ENCODE measurements around the gene MEIS2. TPM values are rescaled to one million over a fixed set of nuclear protein-coding genes. Genes with fewer than 3 reads are reported as not detected.

The MEIS2 gene
- total RNA-seq, 1 experiment from 2014 or later = 17.5 TPM

GRCh38 chr15:37102305-37103162, 2.2 kb upstream of the MEIS2 start:
- Histone ChIP-seq H4K20me1 (ENCODE audit: low read length) (no peaks in the 10 kb centered on the region), H3K9me3 (ENCODE audit: low read length) (no peaks in the 10 kb centered on the region), H3K4me1 (ENCODE audit: insufficient read depth, low read length) (peaks cover 13% of the 10 kb centered on the region; the same call in 1 of the 2 replicates), H3K79me2 (ENCODE audit: low read length) (peaks cover 22% of the 10 kb centered on the region), H3K27ac (ENCODE audit: low read length) (no peak overlapping the region), H2AFZ (ENCODE audit: low read length) (peak overlapping the region; percentile 80), H3F3A (ENCODE audit: low read length, unreplicated experiment) (no peaks in the 10 kb centered on the region), H3K36me3 (ENCODE audit: low read depth, low read length) (no peaks in the 10 kb centered on the region), H3K4me3 (ENCODE audit: low read length) (peak overlapping the region; percentile 77), H3K27me3 (ENCODE audit: low read length) (no peaks in the 10 kb centered on the region), H3K4me2 (ENCODE audit: low read length) (peak overlapping the region; percentile 95), H3K9me2 (replicated peaks; ENCODE audit: low read length) (no peaks in the 10 kb centered on the region), H3K9ac (ENCODE audit: low read length) (peak overlapping the region; percentile 18; the same call in 1 of the 2 replicates)
- CTCF ChIA-PET = no interaction called here
- DNase-seq = peak; percentile 24
- no peak for ATAC-seq
- no peak for TF ChIP-seq CTCF (conservative IDR thresholded peaks at IDR 0.05; ENCODE audit: low read depth, low read length)
- no peak for TF ChIP-seq EZH2phosphoT487 (IDR thresholded peaks at IDR 0.05; ENCODE audit: borderline replicate concordance, low read length)
- no peak for TF ChIP-seq EZH2 (IDR thresholded peaks at IDR 0.05; ENCODE audit: low read length, unreplicated experiment)
- intact Hi-C loops (cut with micrococcal nuclease) = loop anchor here (10.0 kb wide), 1 partner anchor 598 kb away; no protein-coding TSS in a partner anchor
- BruUV-seq (replicated peaks) = no TSS peak
- POLR2A ChIA-PET (ENCODE audit: unreplicated experiment) = no interaction called here

GRCh38 chr15:37101980-37102304, 1.6 kb upstream of the MEIS2 start:
- H3F3A ChIP-seq (ENCODE audit: low read length, unreplicated experiment) = no peaks in the 10 kb centered on the region
- peaks cover 28% of the 10 kb centered on the region for H3K79me2 ChIP-seq (ENCODE audit: low read length)
- peak overlapping the region; percentile 81 for H3K9ac ChIP-seq (ENCODE audit: low read length)
- no TSS peak for BruUV-seq (replicated peaks)
- no peaks in the 10 kb centered on the region for H3K9me2 ChIP-seq (replicated peaks; ENCODE audit: low read length)
- H3K27me3 ChIP-seq (ENCODE audit: low read length) = no peaks in the 10 kb centered on the region
- peak overlapping the region; percentile 93 for H3K4me3 ChIP-seq (ENCODE audit: low read length)
- ChIA-PET POLR2A (ENCODE audit: unreplicated experiment) (interaction anchor here (0.6 kb wide), 1 partner anchor 777 kb away, joined by 3 read pairs; no protein-coding TSS in a partner anchor), CTCF (interaction anchor here (1.3 kb wide), 1 partner anchor 218 kb away, joined by 12 read pairs; no protein-coding TSS in a partner anchor)
- H3K27ac ChIP-seq (ENCODE audit: low read length) = peak overlapping the region; percentile 81
- peak overlapping the region; percentile 99 for H2AFZ ChIP-seq (ENCODE audit: low read length)
- H3K4me1 ChIP-seq (ENCODE audit: insufficient read depth, low read length) = peaks cover 19% of the 10 kb centered on the region; the same call in 1 of the 2 replicates
- TF ChIP-seq EZH2phosphoT487 (IDR thresholded peaks at IDR 0.05; ENCODE audit: borderline replicate concordance, low read length) (no peak), CTCF (conservative IDR thresholded peaks at IDR 0.05; ENCODE audit: low read depth, low read length) (no peak), EZH2 (IDR thresholded peaks at IDR 0.05; ENCODE audit: low read length, unreplicated experiment) (no peak)
- no peaks in the 10 kb centered on the region for H3K36me3 ChIP-seq (ENCODE audit: low read depth, low read length)
- peak overlapping the region; percentile 97 for H3K4me2 ChIP-seq (ENCODE audit: low read length)
- no peaks in the 10 kb centered on the region for H4K20me1 ChIP-seq (ENCODE audit: low read length)
- ATAC-seq (peak; percentile 3), DNase-seq (peak; percentile 39)
- no peaks in the 10 kb centered on the region for H3K9me3 ChIP-seq (ENCODE audit: low read length)
- intact Hi-C loops (cut with micrococcal nuclease) = loop anchor here (1.0 to 10.0 kb wide), 5 partner anchors 24 to 597 kb away; no protein-coding TSS in a partner anchor

- BruUV-seq (replicated peaks) = TSS peak; percentile 67
- TF ChIP-seq EZH2 (IDR thresholded peaks at IDR 0.05; ENCODE audit: low read length, unreplicated experiment) (no peak), CTCF (conservative IDR thresholded peaks at IDR 0.05; ENCODE audit: low read depth, low read length) (no peak), EZH2phosphoT487 (IDR thresholded peaks at IDR 0.05; ENCODE audit: borderline replicate concordance, low read length) (no peak)
- DNase-seq (no peak), ATAC-seq (peak; percentile 2)
- Histone ChIP-seq H3K4me2 (ENCODE audit: low read length) (peak overlapping the region; percentile 97), H3F3A (ENCODE audit: low read length, unreplicated experiment) (no peaks in the 10 kb centered on the region), H3K27ac (ENCODE audit: low read length) (peak overlapping the region; percentile 81), H3K79me2 (ENCODE audit: low read length) (peaks cover 37% of the 10 kb centered on the region), H3K9ac (ENCODE audit: low read length) (peak overlapping the region; percentile 81), H3K4me1 (ENCODE audit: insufficient read depth, low read length) (peaks cover 24% of the 10 kb centered on the region; the same call in 1 of the 2 replicates), H3K9me3 (ENCODE audit: low read length) (no peaks in the 10 kb centered on the region), H3K27me3 (ENCODE audit: low read length) (no peaks in the 10 kb centered on the region), H3K9me2 (replicated peaks; ENCODE audit: low read length) (no peaks in the 10 kb centered on the region), H3K4me3 (ENCODE audit: low read length) (peak overlapping the region; percentile 93), H3K36me3 (ENCODE audit: low read depth, low read length) (no peaks in the 10 kb centered on the region), H4K20me1 (ENCODE audit: low read length) (no peaks in the 10 kb centered on the region), H2AFZ (ENCODE audit: low read length) (peak overlapping the region; percentile 99)
- intact Hi-C loops (cut with micrococcal nuclease) = loop anchor here (1.0 to 10.0 kb wide), 5 partner anchors 23 to 596 kb away; no protein-coding TSS in a partner anchor
- ChIA-PET CTCF (interaction anchor here (0.6 to 1.3 kb wide), 2 partner anchors 217 to 488 kb away, joined by 4 to 12 read pairs; no protein-coding TSS in a partner anchor), POLR2A (ENCODE audit: unreplicated experiment) (no interaction called here)
Observed at GRCh38 chr15:37100966-37101215, 542 bp upstream of the MEIS2 start.
